ENCODE measurements around the gene ITGAV.

ITGAV gene

GRCh38 chr2:186716004-186716403 is 126.1 kb downstream of the ITGAV start:
- Histone ChIP-seq H3K4me3 (ENCODE audit: low read depth, low read length) (no peak overlapping the region), H3K36me3 (ENCODE audit: control insufficient read depth, insufficient read depth, low read length) (no peaks in the 10 kb centered on the region), H3K9ac (no peak overlapping the region), H3K4me2 (ENCODE audit: low read length) (no peak overlapping the region), H2AFZ (no peak overlapping the region), H3K9me3 (ENCODE audit: control insufficient read depth, low read length) (no peaks in the 10 kb centered on the region), H3K27ac (no peak overlapping the region), H3K4me1 (peaks cover 10% of the 10 kb centered on the region), H3K27me3 (ENCODE audit: control insufficient read depth, insufficient read depth, low read length) (no peaks in the 10 kb centered on the region), H3K79me2 (no peaks in the 10 kb centered on the region)
- TF ChIP-seq, protein P1, sequence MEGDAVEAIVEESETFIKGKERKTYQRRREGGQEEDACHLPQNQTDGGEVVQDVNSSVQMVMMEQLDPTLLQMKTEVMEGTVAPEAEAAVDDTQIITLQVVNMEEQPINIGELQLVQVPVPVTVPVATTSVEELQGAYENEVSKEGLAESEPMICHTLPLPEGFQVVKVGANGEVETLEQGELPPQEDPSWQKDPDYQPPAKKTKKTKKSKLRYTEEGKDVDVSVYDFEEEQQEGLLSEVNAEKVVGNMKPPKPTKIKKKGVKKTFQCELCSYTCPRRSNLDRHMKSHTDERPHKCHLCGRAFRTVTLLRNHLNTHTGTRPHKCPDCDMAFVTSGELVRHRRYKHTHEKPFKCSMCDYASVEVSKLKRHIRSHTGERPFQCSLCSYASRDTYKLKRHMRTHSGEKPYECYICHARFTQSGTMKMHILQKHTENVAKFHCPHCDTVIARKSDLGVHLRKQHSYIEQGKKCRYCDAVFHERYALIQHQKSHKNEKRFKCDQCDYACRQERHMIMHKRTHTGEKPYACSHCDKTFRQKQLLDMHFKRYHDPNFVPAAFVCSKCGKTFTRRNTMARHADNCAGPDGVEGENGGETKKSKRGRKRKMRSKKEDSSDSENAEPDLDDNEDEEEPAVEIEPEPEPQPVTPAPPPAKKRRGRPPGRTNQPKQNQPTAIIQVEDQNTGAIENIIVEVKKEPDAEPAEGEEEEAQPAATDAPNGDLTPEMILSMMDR (IDR thresholded peaks at IDR 0.05) = no peak

DNA sequence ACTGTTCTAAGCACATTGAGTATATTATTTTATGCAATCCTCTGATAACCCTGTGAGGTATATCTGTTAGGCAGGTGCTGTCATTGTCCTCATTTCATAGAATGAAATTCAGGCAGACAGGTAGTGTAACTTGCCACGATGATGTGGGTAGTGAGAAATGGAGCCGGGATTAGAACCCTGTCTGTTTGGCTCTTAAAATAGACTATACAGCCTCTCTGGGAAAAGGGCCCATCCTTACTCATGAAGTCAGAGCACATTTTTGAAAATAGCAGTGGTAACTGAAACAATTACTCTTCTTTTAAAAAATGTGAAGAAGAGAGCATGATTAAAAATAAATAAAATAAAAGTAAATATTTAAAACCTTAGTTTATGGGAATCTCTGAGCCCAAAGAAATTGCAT is 127.0 kb downstream of the ITGAV start:
- Histone ChIP-seq H3K79me2 (no peaks in the 10 kb centered on the region), H3K36me3 (ENCODE audit: control insufficient read depth, insufficient read depth, low read length) (no peaks in the 10 kb centered on the region), H3K9ac (no peak overlapping the region), H3K4me2 (ENCODE audit: low read length) (no peak overlapping the region), H3K4me1 (peaks cover 10% of the 10 kb centered on the region), H2AFZ (no peak overlapping the region), H3K27me3 (ENCODE audit: control insufficient read depth, insufficient read depth, low read length) (no peaks in the 10 kb centered on the region), H3K9me3 (ENCODE audit: control insufficient read depth, low read length) (no peaks in the 10 kb centered on the region), H3K27ac (no peak overlapping the region), H3K4me3 (ENCODE audit: low read depth, low read length) (no peak overlapping the region)
- TF ChIP-seq, protein P1 (IDR thresholded peaks at IDR 0.05) = no peak

GRCh38 chr2:186717320-186718007 is 127.6 kb downstream of the ITGAV start:
- H3K4me1 ChIP-seq = peaks cover 10% of the 10 kb centered on the region
- no peaks in the 10 kb centered on the region for H3K27me3 ChIP-seq (ENCODE audit: control insufficient read depth, insufficient read depth, low read length)
- H3K9ac ChIP-seq = no peak overlapping the region
- no peak overlapping the region for H3K4me3 ChIP-seq (ENCODE audit: low read depth, low read length)
- no peaks in the 10 kb centered on the region for H3K9me3 ChIP-seq (ENCODE audit: control insufficient read depth, low read length)
- peak overlapping the region; percentile 31 for H3K27ac ChIP-seq
- TF ChIP-seq, protein P1 (IDR thresholded peaks at IDR 0.05) = no peak
- H2AFZ ChIP-seq = peak overlapping the region; percentile 27
- no peaks in the 10 kb centered on the region for H3K36me3 ChIP-seq (ENCODE audit: control insufficient read depth, insufficient read depth, low read length)
- H3K79me2 ChIP-seq = no peaks in the 10 kb centered on the region
- H3K4me2 ChIP-seq (ENCODE audit: low read length) = no peak overlapping the region

GRCh38 chr2:186718122-186718521 is 128.3 kb downstream of the ITGAV start:
- Histone ChIP-seq H3K79me2 (no peaks in the 10 kb centered on the region), H3K4me1 (peaks cover 10% of the 10 kb centered on the region), H3K9me3 (ENCODE audit: control insufficient read depth, low read length) (no peaks in the 10 kb centered on the region), H3K36me3 (ENCODE audit: control insufficient read depth, insufficient read depth, low read length) (no peaks in the 10 kb centered on the region), H3K27ac (no peak overlapping the region), H3K27me3 (ENCODE audit: control insufficient read depth, insufficient read depth, low read length) (no peaks in the 10 kb centered on the region), H2AFZ (no peak overlapping the region), H3K9ac (no peak overlapping the region), H3K4me3 (ENCODE audit: low read depth, low read length) (no peak overlapping the region), H3K4me2 (ENCODE audit: low read length) (no peak overlapping the region)
- TF ChIP-seq, protein P1 (IDR thresholded peaks at IDR 0.05) = no peak

DNA sequence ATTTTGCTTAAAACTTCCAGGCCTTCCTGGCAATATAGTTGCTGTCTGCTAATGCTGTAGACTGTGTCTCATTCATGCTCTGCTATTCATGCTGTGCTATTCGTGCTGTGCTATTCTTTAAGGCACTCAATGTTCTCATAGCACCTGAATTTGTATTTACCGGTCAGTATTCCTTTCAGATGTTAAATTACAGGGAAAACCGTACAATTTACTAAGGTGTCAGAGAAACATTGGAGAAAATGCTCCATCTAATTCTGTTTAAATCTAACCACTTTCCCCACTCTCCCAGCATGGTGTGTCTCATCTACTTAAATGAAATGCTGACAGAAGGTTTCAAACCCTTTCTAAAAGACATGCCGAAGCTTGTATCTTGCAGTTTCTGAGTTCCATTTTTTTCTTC is 129.0 kb downstream of the ITGAV start:
- Histone ChIP-seq H3K4me1 (peaks cover 8% of the 10 kb centered on the region), H3K79me2 (no peaks in the 10 kb centered on the region), H3K9me3 (ENCODE audit: control insufficient read depth, low read length) (no peaks in the 10 kb centered on the region), H3K27me3 (ENCODE audit: control insufficient read depth, insufficient read depth, low read length) (no peaks in the 10 kb centered on the region), H3K4me2 (ENCODE audit: low read length) (no peak overlapping the region), H3K27ac (no peak overlapping the region), H2AFZ (no peak overlapping the region), H3K36me3 (ENCODE audit: control insufficient read depth, insufficient read depth, low read length) (no peaks in the 10 kb centered on the region), H3K9ac (no peak overlapping the region), H3K4me3 (ENCODE audit: low read depth, low read length) (no peak overlapping the region)
- TF ChIP-seq, protein P1 (IDR thresholded peaks at IDR 0.05) = no peak

All from parathyroid adenoma (tissue), 2 donors.